HG02571 (cell line): ENCODE measurements around the gene EGF.
A peak's percentile ranks its signal among the peaks of the same experiment; 100 is the strongest.

Source experiments
- ATAC-seq: cut with Tn5 transposase; IDR thresholded peaks from one replicate; pipeline ENCODE4 v1.9.1; 2021; ENCODE audit warnings: mild to moderate bottlenecking, moderate library complexity; ENCODE audit not compliant: unreplicated experiment

EGF gene

DNA sequence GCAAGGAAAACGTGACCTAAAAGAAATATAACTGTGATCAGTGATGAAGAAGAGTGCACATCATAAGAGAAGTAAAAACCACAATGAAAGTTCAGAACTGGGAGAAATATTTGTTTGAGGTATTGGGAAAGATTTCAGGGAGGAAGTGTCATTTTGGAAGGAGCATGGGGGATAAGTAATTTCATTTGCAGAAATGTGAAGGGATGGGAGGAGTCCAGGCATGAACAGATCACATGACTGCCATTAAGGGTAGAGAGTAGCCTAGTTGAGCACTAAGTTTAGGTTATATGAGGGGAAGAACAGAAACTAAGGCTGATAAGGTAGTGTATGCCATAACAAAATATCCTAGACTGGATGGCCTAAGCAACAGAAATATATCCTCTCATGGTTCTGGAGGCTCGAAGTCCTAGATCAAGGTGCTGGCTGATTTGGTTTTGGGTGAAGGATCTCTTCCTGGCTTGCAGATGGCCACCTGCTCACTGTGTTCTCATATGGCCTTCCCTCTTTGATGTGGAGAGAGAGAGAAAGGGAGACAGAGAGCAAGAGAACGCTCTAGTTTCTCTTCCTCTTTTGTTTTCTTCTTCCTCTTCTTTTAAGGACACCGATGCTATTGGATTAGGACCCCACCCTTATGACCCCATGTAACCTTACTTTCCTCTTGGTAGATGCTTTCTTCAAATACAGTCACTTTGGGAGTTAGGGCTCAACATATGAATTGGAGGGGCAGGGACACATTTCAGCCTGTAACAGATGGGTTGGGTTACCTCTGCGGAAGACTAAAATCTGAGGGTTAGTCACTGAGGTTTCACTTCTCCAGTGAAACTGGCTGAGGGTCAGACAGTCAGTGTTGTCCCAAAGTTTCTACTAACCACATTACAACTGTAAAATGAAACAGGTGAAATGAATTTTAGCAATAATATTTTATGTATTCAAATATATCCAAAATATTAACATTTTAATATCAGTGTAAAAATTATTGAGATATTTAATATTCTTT, 77.9 kb downstream of the EGF start:
- ATAC-seq, result peak; percentile 88

DNA sequence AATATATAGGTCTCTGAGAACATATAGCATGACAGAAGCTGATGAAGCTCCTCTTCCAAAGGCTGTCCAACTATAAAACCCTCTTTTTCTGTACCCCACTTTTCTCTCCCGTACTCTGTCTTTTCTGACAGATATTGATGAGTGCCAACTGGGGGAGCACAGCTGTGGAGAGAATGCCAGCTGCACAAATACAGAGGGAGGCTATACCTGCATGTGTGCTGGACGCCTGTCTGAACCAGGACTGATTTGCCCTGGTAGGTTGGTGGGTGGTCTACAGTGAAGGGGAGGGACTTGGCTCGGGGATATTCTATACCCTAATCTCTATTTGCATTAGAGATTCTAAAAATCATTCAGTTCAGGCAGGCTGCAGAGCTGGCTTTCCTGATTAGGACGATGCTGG, 80.4 kb downstream of the EGF start:
- no peak for ATAC-seq

DNA sequence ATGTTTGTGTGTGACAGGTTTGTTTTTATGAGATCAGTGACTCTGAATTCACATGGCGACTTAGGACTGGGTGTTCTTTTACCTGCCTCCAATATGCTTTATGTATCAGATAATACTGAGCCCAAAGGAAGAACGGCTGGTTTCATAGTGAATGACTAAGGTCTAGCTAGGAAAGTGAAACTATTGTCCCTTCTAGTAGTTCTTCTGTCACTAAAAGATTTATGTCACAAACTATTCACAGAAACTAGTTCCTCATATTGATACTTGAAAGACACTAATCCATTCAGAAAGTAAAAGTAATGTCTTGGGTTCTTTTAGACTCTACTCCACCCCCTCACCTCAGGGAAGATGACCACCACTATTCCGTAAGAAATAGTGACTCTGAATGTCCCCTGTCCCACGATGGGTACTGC, 81.7 kb downstream of the EGF start:
- peak; percentile 49 for ATAC-seq

DNA sequence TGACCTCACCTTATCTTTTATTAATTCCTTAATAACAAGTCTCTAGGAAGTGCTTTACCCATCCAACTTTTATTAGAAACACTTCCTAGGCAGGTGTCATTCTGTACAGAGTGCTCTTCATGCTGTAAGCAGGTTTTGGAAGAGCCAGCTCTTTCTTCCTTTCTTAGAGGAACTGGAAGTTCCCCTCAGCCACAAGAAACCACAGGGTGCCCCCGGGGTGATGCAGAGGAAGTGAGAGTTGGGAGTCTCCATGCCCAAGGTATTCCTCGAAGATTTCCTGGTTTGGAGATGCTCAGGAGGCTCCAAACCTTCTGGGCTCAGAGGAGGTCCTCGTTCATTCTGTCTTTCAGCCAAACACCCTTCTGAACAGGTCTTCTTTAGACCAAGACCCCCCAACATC, 83.8 kb downstream of the EGF start:
- ATAC-seq, result no peak

DNA sequence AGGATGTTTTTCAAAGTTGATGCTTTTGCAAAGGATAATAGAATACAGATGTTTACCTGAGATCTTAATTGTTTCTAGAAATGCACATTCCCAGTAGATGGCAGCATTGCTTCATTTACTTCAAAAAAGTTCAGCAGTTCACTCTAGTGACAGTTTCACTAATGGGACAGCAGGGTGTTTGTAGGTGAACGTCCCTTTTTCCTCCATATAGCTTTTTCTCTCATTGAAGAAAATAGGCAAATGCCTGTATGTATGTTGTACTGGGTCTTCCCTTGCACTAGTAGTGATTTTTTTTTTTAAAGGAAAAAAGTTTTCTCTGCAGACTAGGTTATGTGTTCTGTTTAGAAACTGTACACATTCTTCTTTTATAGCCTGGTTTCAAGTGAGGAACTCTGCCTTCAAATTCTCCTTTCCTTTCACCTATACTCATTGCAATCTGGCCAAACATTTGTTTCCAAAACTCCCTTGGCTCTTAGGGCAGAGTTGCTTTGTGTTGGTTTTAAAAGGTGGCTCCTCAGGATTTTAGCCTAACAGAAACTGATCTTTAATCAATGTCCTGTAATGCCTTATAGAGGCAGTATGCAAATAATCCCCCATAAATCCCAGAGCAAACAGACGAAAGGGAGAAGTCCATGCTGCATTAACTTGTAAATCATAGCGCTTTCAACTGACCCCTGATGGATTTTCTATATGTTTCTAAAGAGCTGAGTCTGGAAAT, 86.3 kb downstream of the EGF start:
- peak; percentile 57 for ATAC-seq

DNA sequence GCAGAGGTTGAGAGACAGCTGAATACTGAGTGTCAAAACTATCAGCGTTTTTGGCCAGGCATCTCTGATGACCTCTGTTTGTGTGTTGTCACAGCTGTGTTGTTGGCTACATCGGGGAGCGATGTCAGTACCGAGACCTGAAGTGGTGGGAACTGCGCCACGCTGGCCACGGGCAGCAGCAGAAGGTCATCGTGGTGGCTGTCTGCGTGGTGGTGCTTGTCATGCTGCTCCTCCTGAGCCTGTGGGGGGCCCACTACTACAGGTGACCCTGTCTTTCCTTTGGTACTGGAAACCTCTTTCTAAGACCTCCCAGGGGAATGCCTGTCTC, 86.9 kb downstream of the EGF start:
- no peak for ATAC-seq

DNA sequence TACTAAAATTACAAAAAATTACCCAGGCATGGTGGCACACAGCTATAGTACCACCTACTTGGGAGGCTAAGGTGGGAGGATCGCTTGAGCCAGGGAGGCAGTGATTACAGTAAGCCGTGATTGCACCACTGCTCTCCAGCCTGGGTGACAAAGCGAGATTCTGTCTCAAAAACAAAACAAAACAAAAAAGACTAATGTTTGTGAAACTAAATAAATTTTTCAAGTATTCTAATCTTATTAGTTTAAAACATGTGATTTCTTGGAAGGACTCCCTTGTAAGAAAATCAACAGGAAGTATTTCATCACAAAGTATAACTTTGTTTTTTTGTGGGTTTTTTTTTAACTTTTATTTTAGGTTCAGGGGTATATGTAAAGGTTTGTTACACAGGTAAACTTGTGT, 89.6 kb downstream of the EGF start:
- ATAC-seq, result no peak

DNA sequence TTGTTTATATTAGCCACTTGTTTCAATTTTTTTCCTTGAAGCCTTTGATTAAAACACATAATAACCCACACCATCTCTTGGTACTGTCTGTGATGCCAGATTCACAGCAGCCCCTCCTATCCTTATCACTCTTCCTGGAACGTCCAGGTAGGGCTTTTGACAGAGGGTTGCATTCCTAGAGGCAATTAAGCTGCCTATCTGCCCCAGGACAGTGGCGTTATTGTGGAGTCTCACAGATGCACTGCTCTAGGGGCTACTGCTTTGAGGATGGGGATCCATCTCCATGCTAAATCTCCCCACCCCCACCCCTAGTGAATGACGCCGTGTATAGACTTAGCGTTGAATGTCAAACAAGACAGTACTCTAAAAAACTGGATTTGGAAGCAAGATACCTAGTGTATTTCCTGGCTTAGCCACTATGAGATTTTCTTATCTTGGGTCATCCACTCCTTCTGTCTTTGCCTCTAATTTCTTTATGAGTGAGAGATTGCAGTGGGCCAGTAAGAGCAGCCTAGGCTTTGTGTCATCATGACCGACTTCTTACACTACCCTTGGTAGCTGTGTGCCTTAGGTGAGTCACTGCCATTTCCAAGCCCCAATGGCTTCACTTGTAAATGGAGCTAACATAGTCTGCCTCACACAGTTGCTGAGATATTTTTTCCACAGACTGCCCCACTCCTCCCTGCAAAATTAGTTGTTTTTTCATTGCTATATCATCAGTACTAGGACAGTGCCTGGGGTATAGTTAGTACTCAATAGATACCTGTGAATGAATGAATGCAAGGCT, 90.9 kb downstream of the EGF start:
- ATAC-seq, result no peak

DNA sequence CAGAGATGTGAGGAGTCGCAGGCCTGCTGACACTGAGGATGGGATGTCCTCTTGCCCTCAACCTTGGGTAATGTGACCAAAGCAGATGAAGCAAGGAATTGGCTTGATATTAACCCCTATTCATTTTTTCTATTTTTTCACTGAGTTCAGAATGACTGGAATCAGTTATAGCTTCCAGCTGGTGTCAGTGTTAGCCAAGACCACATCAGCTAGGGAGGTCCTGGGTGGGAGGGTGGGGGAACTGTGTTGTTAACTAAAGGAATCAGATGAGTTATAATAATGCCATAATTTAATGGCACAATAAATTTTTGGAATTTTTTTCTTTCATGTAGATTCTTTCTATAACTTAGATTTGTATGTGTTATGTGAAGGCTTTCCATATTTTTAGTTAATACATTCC, 91.9 kb downstream of the EGF start:
- ATAC-seq, result no peak

DNA sequence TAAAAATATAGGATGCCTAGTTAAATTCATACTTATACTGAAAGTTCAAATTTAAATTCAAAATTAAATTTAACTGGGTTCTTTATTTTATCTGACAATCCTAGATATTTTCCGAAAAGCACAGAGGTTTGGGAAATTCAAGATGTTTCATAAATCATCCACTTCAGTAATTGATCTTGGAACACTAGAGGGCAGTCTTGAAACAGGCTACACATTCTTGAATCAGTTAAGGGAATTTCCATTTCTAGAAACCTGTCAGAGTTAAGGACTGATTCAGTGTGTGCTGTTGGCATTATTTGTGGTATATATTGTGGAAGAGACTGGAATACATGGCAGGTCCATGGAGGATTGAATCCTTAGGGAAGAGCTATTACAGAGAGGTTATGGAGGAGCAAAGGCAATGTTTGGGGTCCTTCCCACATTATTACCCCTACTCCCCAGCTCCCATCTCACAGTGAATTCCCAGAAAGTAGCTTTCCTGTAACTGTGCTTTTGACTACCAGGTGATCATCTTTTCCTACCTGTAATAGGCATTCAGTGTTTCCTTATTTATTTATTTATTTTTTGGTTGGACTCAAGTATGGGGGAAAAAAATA, 92.9 kb downstream of the EGF start:
- ATAC-seq, result peak; percentile 76

DNA sequence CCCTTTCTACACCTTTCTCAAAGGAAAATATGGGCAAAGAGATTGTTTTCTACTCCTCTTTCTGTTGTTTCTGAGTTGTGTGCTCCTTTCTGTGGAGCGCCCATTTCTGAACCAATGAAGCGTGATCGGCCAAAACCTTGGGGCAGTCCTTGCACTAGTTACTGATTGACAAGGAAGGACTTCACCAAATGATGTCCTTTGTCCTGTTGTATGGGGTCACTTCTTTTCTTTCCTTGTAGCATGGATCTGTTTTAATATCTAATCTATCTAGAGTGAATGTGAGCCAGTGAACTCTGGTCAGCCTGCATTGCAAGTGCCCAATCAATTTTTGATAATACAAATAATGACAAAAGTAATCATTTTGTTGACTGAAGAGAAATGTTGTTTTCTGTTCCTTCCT, 94.5 kb downstream of the EGF start:
- ATAC-seq, result no peak

DNA sequence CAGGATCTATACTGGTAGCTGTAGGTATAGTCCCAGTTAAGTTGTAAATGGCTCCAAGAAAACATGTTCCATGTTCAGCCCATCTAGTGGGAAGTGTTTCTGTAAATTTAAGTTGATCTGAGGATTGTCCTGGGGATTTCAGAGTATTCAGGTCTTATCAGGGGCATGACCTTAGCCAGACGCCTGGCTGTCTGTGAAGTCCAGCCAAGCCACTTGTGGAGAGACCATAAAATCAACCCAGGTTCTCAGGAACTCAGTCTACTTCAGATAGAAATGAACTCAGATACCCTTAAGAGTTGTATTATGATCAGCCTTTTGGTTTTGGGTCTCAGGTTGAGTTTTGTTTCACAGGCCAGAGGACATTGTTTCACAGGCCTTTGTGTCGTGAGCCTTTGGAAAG, 95.9 kb downstream of the EGF start:
- ATAC-seq, result no peak

DNA sequence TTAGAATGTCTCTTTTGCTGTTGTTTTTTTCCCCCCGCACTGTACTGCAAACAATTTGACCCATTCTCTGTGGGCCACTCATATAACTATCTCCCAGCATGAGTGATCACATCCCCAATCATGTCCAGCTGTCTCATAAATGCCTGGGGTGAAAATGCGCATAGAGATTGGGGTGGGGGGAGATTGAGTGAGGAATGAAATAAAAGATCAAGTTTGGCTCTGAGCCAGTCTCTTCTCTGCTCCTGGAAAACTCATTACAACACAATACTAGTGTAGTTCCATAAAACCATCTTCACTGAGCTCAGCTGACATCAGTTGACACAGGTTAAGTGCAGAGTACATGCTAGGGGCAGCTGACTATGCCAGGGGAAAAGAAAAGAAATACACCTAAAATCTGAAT, 96.9 kb downstream of the EGF start:
- no peak for ATAC-seq

DNA sequence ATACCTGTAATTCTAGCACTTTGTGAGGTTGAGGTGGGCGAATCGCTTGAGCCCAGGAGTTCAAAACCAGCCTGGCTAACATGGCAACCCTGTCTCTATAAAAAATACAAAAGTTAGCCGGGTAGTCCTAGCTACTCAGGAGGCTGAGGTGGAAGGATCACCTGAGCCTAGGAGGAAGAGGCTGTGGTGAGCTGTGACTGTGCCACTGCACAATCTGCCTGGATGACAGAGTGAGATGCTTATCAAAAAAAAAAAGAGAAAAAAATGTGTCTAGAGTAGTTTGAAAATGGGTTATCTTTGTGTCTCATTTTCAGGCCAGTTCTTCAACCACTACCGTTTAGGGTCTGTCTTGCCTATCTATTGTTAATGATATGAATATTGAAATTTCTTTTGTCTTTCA, 98.1 kb downstream of the EGF start:
- ATAC-seq, result no peak

DNA sequence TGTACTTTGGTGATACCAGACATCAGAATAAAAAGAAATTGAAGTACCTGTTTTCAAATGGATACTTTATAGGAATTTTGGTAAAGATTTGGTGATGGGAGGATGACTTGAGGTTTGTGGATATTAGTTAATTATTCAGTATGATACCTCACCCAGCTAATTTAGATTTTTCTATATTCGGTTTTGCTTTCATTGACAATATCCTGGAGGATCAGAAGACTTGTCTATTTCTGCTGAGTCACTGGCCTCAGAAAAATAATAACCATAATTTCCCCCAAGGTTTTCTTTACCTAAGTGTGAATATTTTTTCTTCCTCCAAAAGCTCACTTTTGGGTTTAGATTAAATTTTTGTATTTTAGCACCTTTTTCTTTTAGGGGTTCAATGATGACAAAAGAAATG, 100.2 kb downstream of the EGF start:
- ATAC-seq, result no peak

DNA sequence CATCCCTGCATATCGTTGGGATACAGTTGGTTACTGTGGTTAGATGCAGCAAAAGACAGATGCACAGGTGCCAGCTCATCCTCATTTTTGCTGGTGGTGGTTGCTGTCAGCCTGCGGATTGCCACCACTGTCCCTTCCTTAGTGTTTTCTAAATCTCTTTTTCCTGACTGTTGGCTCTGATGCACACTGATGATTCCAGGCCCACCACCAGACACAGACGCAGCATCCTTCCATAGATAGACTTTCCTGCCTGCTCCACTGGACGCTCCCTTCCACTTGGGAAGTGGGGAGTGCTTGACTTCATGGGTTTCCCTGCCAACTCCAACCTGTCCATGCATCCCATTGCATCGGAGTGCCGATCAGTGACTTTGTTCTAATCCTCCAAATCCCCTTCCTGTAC, 101.5 kb downstream of the EGF start:
- ATAC-seq, result no peak

DNA sequence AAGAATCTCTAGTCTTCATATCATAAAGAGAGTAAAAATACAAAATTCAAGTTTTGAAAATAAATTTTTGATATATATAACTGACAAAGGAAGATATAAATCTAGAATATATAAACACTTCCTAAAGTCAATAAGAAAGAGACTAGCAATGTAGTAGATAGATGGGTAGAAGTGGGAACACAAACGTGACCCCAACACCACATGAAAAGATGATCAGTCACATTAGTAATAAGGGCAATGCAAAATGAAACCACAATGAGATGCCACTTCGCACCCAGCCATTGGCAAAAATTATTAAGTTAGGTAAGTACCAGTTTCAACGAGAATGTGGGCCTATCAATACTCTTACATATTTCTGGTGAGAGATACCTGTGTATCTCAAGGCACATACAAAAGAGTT, 106.5 kb downstream of the EGF start:
- ATAC-seq, result no peak

DNA sequence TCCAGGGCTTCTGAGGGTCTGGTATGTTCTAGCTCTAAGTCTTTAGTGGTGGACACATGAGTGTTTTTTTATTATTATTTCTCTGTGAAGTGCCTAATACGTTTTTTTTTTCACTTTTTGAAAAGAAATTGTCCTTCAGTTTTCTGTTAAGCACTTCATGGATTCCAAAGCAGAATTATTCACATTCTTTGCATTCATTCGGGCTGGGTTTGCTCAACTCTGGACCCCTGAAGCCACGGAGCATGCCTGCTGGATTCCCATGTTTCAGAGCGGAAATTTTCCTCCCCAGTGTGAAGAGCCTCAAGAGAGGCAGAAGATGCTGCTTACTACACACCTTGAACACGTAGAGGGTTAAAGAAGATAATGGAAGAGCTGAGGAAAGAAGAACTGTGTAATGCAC, 107.5 kb downstream of the EGF start:
- no peak for ATAC-seq

DNA sequence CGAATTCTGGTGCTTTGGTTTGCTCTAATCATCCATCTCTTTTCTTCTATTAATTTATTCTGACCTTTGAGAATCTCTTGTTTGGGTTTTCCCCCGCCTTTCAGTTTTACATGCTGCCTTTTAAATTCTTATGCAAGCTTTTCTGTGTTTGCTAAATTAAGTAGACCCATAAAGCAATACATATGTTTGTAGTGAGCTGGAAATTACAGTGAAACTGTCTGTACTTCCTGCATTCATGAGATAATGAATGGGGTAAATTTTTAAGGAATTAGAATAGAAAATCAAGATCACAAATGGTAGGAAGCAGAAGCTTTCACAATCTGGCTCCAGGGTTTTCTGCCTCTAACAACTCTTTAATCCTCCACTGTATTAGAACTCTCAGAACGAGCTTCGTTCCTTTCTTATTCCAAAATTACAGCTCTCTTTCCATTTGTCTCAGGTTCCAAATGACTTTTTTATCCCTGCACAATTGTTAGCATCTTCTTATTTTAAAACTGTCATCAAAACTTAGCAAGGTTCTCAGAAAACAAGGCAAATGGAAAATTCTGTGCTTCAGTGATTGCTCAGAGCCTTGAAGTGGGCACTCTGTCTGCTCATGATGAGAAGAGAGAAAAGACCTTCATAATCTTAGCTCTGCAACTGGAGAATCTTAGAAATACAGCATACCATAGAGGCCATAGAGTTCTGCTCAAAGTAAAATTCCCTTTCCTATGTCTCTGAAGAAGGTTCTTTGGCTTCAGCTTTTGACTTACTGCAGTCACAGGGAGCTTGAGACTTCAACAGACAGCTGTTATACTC, 108.2 kb downstream of the EGF start:
- no peak for ATAC-seq

DNA sequence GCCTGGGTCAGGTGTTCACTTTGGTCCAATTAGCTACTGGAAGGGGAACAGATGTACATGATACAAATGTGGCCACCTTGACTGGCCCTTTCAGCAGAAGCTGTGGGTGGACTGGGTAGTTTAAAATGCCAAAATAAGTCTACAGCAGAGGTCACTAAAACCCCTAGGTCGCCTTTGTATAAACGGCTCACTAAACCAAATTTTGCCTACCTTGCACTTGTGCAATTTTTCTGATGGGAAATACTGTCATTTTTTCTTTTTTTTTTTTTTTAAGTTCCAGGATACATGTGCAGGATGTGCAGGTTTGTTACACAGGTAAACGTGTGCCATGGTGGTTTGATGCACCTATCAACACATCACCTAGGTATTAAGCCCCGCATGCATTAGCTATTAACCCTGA, 109.8 kb downstream of the EGF start:
- ATAC-seq, result no peak
